OCI-LY7 (cell line): ENCODE measurements around the gene BAIAP2L2. TPM values are rescaled to one million over a fixed set of nuclear protein-coding genes. Genes with fewer than 3 reads are reported as not detected.

ENCODE experiments used
- BruUV-seq: library from RNA; stranded (reverse); fragments of 400-500 nt; replicated peaks from 2 replicates; lab custom pipeline; 2021; lab: Mats Ljungman, UMichigan
- CTCF ChIA-PET: fragments of 300-600 bp; sonication (Branson Sonifier 250); formaldehyde crosslinking; loops from one replicate; lab custom pipeline; 2022; ENCODE audit warnings: antibody characterized with exemption; ENCODE audit not compliant: unreplicated experiment; lab: Charles Lee
- POLR2A ChIA-PET: fragments of 300-600 bp; sonication (Branson Sonifier 250); formaldehyde crosslinking; loops from one replicate; lab custom pipeline; 2022; ENCODE audit warnings: antibody characterized with exemption; lab: Charles Lee
- DNase-seq: peaks from one replicate; pipeline ENCODE4 v3.0.0-alpha.2; 2015; ENCODE audit warnings: low spot score
- H2AFZ ChIP-seq: fragments of 200-600 bp; sonication (generic), shearing (Covaris generic); 2 replicates; pipeline ENCODE4 v1.6.1; 2014; ENCODE audit warnings: mild to moderate bottlenecking, antibody characterized with exemption, low read length, moderate library complexity
- H3K27ac ChIP-seq: fragments of 200-600 bp; sonication (generic); 2 replicates; pipeline ENCODE4 v1.5.1; 2014; ENCODE audit warnings: mixed run types, low read depth, mild to moderate bottlenecking, moderate library complexity, low read length, inconsistent platforms; ENCODE audit not compliant: poor library complexity, severe bottlenecking
- H3K36me3 ChIP-seq: fragments of 200-600 bp; sonication (generic); 2 replicates; pipeline ENCODE4 v1.6.1; 2014; ENCODE audit warnings: mild to moderate bottlenecking, antibody characterized with exemption, low read length, moderate library complexity, mixed read lengths; ENCODE audit not compliant: insufficient read depth
- H3K4me1 ChIP-seq: fragments of 200-600 bp; sonication (generic); 2 replicates; pipeline ENCODE4 v1.5.1; 2014; ENCODE audit warnings: mild to moderate bottlenecking, low read length; ENCODE audit not compliant: insufficient read depth, poor library complexity, severe bottlenecking
- H3K4me2 ChIP-seq: fragments of 200-600 bp; sonication (generic); 2 replicates; pipeline ENCODE4 v1.6.1; 2014; ENCODE audit warnings: mild to moderate bottlenecking, low read length
- H3K4me3 ChIP-seq: fragments of 200-600 bp; sonication (generic); 2 replicates; pipeline ENCODE4 v1.5.1; 2014; ENCODE audit warnings: mild to moderate bottlenecking, low read depth, low read length; ENCODE audit not compliant: poor library complexity, severe bottlenecking
- H3K79me2 ChIP-seq: fragments of 200-600 bp; sonication (generic); 2 replicates; pipeline ENCODE4 v1.6.1; 2016; ENCODE audit warnings: low read depth, mild to moderate bottlenecking, low read length, moderate library complexity, mixed read lengths; ENCODE audit not compliant: insufficient read depth
- H3K9me2 ChIP-seq: fragments of 200-600 bp; sonication (generic); 2 replicates; pipeline ENCODE4 v1.6.1; 2016; ENCODE audit warnings: mild to moderate bottlenecking, low read length, mixed read lengths; ENCODE audit not compliant: insufficient read depth
- H3K9me3 ChIP-seq: fragments of 200-600 bp; sonication (generic); 2 replicates; pipeline ENCODE4 v1.6.1; 2014; ENCODE audit warnings: mild to moderate bottlenecking, mixed run types, low read length, mixed read lengths
- H4K20me1 ChIP-seq: fragments of 200-600 bp; sonication (generic); 2 replicates; pipeline ENCODE4 v1.6.1; 2014; ENCODE audit warnings: mild to moderate bottlenecking, antibody characterized with exemption, low read length, moderate library complexity, mixed read lengths; ENCODE audit not compliant: insufficient read depth
- EZH2phosphoT487 ChIP-seq: fragments of 200-600 bp; sonication (generic); IDR thresholded peaks from 2 replicates; pipeline ENCODE4 v1.6.1; 2018; ENCODE audit warnings: low read depth, borderline replicate concordance, mild to moderate bottlenecking, mixed run types, antibody characterized with exemption, low read length, moderate library complexity, mixed read lengths
- intact Hi-C: fragments of 100-400 bp; cut with micrococcal nuclease; formaldehyde crosslinking; loops from one replicate; pipeline ENCODE4 v1.10.0; 2022; ENCODE audit not compliant: unreplicated experiment
- total RNA-seq, 2 experiments: library from RNA; depleted of rRNA in 1 of 2; stranded (reverse); fragments of >200 nt in 1 of 2; shearing (Covaris generic) in 1 of 2; gene quantifications; 2 replicates each; pipeline ENCODE4 v1.2.3, GENCODE V29; 2014 to 2022
- TF ChIP-seq, protein P1 (sequence below): fragments of 200-600 bp; sonication (generic); conservative IDR thresholded peaks from 2 replicates; pipeline ENCODE4 v1.5.1; 2014; ENCODE audit warnings: mild to moderate bottlenecking, antibody characterized with exemption, low read length, moderate library complexity, mixed read lengths

Gene BAIAP2L2
- total RNA-seq, 2 experiments from 2014 or later, result 0.35 to 1.9 TPM

DNA sequence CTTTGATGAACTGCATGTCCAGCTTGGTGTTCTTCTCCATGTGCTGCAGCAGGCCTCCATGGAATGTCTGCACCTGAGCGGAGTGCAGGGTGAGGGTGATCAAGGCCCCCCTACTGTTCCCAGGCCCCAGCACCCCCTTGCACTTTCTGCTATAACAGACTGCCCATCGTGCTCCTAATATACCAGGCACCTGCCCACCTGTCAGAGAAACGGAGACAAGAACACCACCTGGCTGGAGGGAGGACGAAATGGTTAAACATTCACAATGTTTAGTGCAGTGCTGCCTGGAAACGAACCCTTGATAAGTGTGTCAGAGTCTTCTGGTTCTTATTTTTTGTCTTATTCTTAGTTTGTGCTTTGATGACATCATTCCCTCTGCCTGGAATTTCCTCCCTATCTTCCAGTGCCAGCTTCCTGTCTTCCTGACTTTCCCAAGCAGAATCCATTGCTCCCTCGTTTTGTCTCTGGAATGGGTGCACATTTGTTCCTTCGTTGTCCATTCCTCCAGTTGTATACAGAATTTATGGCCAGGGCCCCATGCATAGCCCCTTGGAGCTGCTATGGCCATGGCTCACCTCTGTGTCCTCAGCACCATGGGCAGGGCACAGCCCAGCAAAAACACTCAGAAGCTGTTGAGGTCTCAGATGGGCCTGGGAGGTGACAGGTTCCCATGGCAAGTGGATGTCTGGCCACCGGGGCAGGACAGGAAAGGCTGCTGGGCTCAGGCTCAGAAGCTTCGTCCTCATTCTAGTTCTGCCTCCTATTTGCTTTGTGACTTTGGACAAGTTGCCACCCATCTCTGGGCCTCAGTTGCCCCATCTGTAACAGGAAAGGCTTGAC, 11.9 kb downstream of the BAIAP2L2 start:
- H3K4me2 ChIP-seq, result no peak overlapping the region
- no peak overlapping the region for H3K4me3 ChIP-seq
- CTCF ChIA-PET, result interaction anchor here (0.7 kb wide), 1 partner anchor 88 kb away, joined by 3 read pairs; no protein-coding TSS in a partner anchor
- intact Hi-C loops, result no loop called here
- no peak overlapping the region for H2AFZ ChIP-seq
- no TSS peak for BruUV-seq
- POLR2A ChIA-PET, result interaction anchor here (0.6 kb wide), 1 partner anchor 445 kb away, joined by 3 read pairs; no protein-coding TSS in a partner anchor
- no peaks in the 10 kb centered on the region for H3K36me3 ChIP-seq
- TF ChIP-seq, protein P1, sequence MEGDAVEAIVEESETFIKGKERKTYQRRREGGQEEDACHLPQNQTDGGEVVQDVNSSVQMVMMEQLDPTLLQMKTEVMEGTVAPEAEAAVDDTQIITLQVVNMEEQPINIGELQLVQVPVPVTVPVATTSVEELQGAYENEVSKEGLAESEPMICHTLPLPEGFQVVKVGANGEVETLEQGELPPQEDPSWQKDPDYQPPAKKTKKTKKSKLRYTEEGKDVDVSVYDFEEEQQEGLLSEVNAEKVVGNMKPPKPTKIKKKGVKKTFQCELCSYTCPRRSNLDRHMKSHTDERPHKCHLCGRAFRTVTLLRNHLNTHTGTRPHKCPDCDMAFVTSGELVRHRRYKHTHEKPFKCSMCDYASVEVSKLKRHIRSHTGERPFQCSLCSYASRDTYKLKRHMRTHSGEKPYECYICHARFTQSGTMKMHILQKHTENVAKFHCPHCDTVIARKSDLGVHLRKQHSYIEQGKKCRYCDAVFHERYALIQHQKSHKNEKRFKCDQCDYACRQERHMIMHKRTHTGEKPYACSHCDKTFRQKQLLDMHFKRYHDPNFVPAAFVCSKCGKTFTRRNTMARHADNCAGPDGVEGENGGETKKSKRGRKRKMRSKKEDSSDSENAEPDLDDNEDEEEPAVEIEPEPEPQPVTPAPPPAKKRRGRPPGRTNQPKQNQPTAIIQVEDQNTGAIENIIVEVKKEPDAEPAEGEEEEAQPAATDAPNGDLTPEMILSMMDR, result no peak
- no peak for TF ChIP-seq EZH2phosphoT487
- no peaks in the 10 kb centered on the region for H4K20me1 ChIP-seq
- H3K4me1 ChIP-seq, result no peaks in the 10 kb centered on the region
- H3K27ac ChIP-seq, result no peak overlapping the region
- H3K79me2 ChIP-seq, result no peaks in the 10 kb centered on the region
- no peak for DNase-seq
- no peaks in the 10 kb centered on the region for H3K9me3 ChIP-seq
- no peaks in the 10 kb centered on the region for H3K9me2 ChIP-seq

DNA sequence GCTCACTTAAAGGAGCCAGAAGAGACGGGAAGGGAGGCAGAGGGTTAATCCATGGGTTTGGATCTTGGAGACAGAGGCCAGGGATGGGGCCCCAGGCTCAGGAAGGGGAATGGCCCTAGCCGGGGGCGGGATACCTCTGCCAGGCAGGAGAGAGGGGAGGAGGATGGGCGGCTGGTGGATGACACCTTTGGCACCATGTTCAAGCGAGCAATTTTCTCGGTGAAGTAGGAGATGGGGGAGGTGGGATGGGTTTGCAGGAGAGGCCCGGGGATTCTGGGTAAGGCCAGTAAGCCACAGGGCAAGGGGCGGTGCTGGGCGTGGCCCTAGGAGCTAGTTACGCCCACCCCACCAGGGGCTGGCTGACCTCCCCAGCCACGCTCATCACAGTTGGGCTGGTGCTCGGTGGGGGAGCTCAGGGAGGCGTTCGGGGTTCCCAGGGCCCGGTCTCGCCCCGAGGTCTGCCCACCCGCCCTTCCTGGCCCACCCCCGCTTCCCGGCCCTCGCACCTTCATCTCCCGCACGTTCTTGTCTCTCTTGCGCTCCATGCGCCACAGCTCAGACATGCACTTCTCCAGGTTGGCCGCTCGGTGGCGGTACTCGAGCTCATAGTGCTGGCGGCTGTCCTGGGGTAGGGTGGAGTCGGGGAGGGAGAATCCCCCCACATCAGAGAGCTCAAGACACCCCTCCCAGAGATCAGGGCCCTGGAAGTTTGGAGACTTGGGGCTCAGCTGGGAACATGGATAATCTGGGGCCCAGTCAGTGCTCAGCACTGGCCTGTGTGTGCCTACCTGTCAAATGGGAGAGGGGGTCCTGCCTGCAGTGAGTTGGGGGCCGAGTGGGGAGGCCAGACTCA, 12.7 kb downstream of the BAIAP2L2 start:
- ChIA-PET CTCF (interaction anchor here (1.3 kb wide), 1 partner anchor 46 kb away, joined by 5 read pairs; no protein-coding TSS in a partner anchor), POLR2A (interaction anchor here (0.7 kb wide), 1 partner anchor 158 kb away, joined by 3 read pairs; no protein-coding TSS in a partner anchor)
- no peaks in the 10 kb centered on the region for H3K9me3 ChIP-seq
- H3K36me3 ChIP-seq, result no peaks in the 10 kb centered on the region
- intact Hi-C loops, result no loop called here
- H3K27ac ChIP-seq, result no peak overlapping the region
- BruUV-seq, result no TSS peak
- H3K9me2 ChIP-seq, result no peaks in the 10 kb centered on the region
- DNase-seq, result no peak
- no peak overlapping the region for H3K4me3 ChIP-seq
- H4K20me1 ChIP-seq, result no peaks in the 10 kb centered on the region
- no peaks in the 10 kb centered on the region for H3K79me2 ChIP-seq
- TF ChIP-seq, protein P1, result no peak
- TF ChIP-seq EZH2phosphoT487, result no peak
- no peak overlapping the region for H3K4me2 ChIP-seq
- H3K4me1 ChIP-seq, result no peaks in the 10 kb centered on the region
- no peak overlapping the region for H2AFZ ChIP-seq
